ENCODE data around the gene R3HDM4.

- TF ChIP-seq POLR2AphosphoS5 (IDR thresholded peaks at IDR 0.05; ENCODE audit: low read depth, low read length) (no peak), TAF1 (IDR thresholded peaks at IDR 0.05; ENCODE audit: borderline replicate concordance, insufficient read depth, low read length) (no peak), SIN3A (IDR thresholded peaks at IDR 0.05; ENCODE audit: borderline replicate concordance, insufficient read depth, low read length) (no peak)
These were observed 62.6 kb downstream of the R3HDM4 start for GRCh38 chr19:850221-850978.
